Skeletal muscle tissue (tissue), 4 donors: Measurements from ENCODE around the gene CYP24A1. TPM values are rescaled to one million over a fixed set of nuclear protein-coding genes. Genes with fewer than 3 reads are reported as not detected.

ENCODE experiments used
- H3K27ac ChIP-seq: one replicate; pipeline ENCODE4 v1.7.0; 2013; ENCODE audit warnings: mild to moderate bottlenecking, low read depth, low read length, inconsistent platforms
- H3K27me3 ChIP-seq, 3 donors: one replicate each; pipeline ENCODE4 v1.7.0; 2013; ENCODE audit warnings: low read length in 3 of 3; ENCODE audit not compliant: control insufficient read depth in 3 of 3, insufficient read depth in 3 of 3
- H3K36me3 ChIP-seq, 3 donors: one replicate each; pipeline ENCODE4 v1.7.0; 2013; ENCODE audit warnings: low read length in 3 of 3; ENCODE audit not compliant: control insufficient read depth in 3 of 3, insufficient read depth in 3 of 3
- H3K4me1 ChIP-seq, 3 donors: one replicate each; pipeline ENCODE4 v1.7.0; 2013; ENCODE audit warnings: low read length in 3 of 3, mild to moderate bottlenecking in 3 of 3; ENCODE audit not compliant: control insufficient read depth in 3 of 3, insufficient read depth in 3 of 3
- H3K4me3 ChIP-seq, 3 donors: one replicate each; pipeline ENCODE4 v1.7.0; 2013; ENCODE audit warnings: low read length in 3 of 3
- H3K9ac ChIP-seq, 3 donors: one replicate each; pipeline ENCODE4 v1.7.0; 2013; ENCODE audit warnings: low read length in 3 of 3, mild to moderate bottlenecking in 3 of 3, moderate library complexity in 2 of 3, low read depth in 1 of 3
- H3K9me3 ChIP-seq, 3 donors: one replicate each; pipeline ENCODE4 v1.7.0; 2013; ENCODE audit warnings: low read length in 3 of 3; ENCODE audit not compliant: control insufficient read depth in 3 of 3
- total RNA-seq: library from RNA; depleted of rRNA; stranded (reverse); fragments of >200 nt; gene quantifications from one replicate; pipeline ENCODE4 v1.2.3, GENCODE V29; 2014
- donor health status: Osteomylitis.

CYP24A1 gene
- total RNA-seq, 1 donor from 2014 or later = 1.0 TPM

DNA sequence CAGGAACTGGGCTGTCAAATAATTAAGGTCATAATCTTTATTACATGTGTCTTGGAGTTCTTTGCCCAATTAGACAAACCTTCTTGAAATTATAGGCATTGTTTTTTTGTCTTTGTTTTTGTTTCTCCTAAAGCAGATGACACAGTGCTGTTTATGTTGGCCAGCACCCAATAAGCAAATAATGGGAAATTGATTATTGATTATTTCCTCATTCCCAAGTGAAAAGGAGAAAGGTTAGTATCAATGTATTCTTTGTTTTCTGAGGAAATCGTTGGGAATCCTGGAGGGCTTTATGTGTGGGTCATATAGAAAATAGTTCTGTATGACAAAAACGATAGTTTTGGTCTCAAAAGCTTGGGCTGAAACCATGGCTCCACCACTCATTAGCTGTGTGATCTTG lies 4.5 kb upstream of the CYP24A1 start:
- H3K9me3 ChIP-seq = no peaks in the 10 kb centered on the region
- H3K9ac ChIP-seq = no peak overlapping the region
- peaks cover 22 to 27% (median 27%) of the 10 kb centered on the region in 3 donors for H3K27me3 ChIP-seq
- H3K4me3 ChIP-seq = no peak overlapping the region
- no peak overlapping the region for H3K27ac ChIP-seq
- peaks cover 3 to 12% (median 4%) of the 10 kb centered on the region in 3 donors for H3K4me1 ChIP-seq
- no peaks in the 10 kb centered on the region for H3K36me3 ChIP-seq

GRCh38 chr20:54177378-54177777 lies 3.6 kb upstream of the CYP24A1 start:
- H3K36me3 ChIP-seq = no peaks in the 10 kb centered on the region
- peaks cover 4 to 17% (median 10%) of the 10 kb centered on the region in 3 donors for H3K4me1 ChIP-seq
- H3K9ac ChIP-seq = no peak overlapping the region
- no peak overlapping the region for H3K4me3 ChIP-seq
- peaks cover 30 to 36% (median 35%) of the 10 kb centered on the region in 3 donors for H3K27me3 ChIP-seq
- H3K27ac ChIP-seq = no peak overlapping the region
- no peaks in the 10 kb centered on the region for H3K9me3 ChIP-seq

GRCh38 chr20:54176610-54177009 lies 2.8 kb upstream of the CYP24A1 start:
- H3K27me3 ChIP-seq = peaks cover 37 to 43% (median 43%) of the 10 kb centered on the region in 3 donors
- H3K27ac ChIP-seq = no peak overlapping the region
- H3K4me1 ChIP-seq = peaks cover 4 to 17% (median 10%) of the 10 kb centered on the region in 3 donors

DNA sequence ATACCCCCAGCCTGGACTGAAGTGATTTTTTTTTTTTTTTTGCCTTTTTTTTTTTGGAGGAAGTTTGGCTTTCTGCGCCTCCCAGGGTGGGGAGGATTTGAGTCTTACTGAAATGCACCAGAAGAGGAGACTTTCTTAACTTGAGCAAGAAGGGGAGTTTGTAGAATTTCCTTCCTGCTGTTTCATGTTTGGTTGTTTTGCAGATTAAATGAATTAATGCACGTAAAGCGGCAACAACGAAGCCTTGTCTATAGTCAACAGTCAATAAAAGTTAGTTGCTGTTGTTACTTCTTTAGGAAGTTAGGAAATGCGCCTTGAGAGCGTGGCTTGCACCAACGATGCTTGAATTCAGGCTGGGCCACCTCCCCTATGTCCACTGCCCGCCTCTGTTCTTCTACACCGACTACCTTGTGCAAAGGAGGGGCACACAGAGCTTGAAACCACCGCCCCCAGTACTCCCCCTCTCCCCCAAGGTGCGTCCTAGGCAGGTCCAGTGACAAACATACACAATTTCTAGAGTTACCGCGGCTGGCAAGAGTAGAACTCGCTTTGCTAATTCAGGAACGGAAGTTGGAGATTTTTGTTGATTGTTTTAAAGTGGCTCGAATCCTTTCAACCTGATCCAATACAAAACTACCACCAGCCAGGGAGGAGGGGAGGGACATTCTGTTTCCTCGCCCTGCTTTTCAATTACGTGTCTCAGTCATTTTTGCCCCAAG lies 830 bp upstream of the CYP24A1 start:
- H3K36me3 ChIP-seq = no peaks in the 10 kb centered on the region
- H3K9ac ChIP-seq = no peak overlapping the region
- H3K27ac ChIP-seq = no peak overlapping the region
- no peaks in the 10 kb centered on the region for H3K9me3 ChIP-seq
- H3K4me1 ChIP-seq = peaks cover 4 to 17% (median 10%) of the 10 kb centered on the region in 3 donors
- H3K27me3 ChIP-seq = peaks cover 53 to 55% (median 55%) of the 10 kb centered on the region in 3 donors
- no peak overlapping the region for H3K4me3 ChIP-seq

More at GRCh38 chr20:54176610-54177009, 2.8 kb upstream of the CYP24A1 start:
- no peaks in the 10 kb centered on the region for H3K9me3 ChIP-seq
- no peak overlapping the region for H3K4me3 ChIP-seq
- H3K9ac ChIP-seq = no peak overlapping the region
- no peaks in the 10 kb centered on the region for H3K36me3 ChIP-seq

DNA sequence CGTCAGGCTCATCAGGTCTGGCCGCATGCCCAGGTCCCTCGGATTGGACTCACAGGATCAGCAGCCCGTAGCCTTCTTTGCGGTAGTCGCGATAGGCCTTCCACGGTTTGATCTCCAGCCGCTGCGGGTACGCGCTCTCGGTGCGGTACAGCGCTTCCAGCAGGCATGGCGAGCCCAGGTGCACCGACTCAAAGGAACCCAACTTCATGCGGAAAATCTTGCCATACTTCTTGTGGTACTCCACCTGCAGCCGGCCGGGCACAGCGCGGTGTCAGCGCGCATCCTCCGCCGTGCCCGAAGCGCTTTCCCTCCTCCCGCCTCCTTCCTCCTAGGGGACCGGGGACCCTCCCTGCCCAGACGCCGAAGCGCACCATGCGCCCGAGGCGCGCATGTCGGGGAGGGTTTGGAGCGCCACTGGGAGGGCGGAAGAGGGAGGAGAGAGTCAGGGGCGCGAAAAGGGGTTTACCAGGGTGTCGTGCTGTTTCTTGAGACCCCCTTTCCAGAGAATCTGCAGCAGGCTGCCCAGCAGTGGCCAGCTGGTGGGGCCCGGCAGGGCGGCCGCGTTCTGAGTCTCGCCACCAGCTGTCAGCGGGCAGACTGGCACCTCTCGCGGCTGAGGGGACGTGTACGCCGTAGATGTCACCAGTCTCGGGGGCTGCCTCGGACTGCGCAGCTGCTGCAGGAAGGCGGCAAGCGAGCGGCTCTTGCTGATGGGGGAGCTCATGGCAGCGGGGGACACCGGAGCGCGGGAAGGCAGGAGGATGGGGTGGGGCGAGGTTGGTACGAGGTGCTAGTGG lies 732 bp downstream of the CYP24A1 start:
- Histone ChIP-seq H3K27ac (no peak overlapping the region), H3K36me3 (no peaks in the 10 kb centered on the region), H3K4me1 (peaks cover 4 to 17% (median 10%) of the 10 kb centered on the region in 3 donors), H3K27me3 (peaks cover 60 to 64% (median 62%) of the 10 kb centered on the region in 3 donors), H3K9me3 (no peaks in the 10 kb centered on the region), H3K4me3 (no peak overlapping the region), H3K9ac (no peak overlapping the region)

DNA sequence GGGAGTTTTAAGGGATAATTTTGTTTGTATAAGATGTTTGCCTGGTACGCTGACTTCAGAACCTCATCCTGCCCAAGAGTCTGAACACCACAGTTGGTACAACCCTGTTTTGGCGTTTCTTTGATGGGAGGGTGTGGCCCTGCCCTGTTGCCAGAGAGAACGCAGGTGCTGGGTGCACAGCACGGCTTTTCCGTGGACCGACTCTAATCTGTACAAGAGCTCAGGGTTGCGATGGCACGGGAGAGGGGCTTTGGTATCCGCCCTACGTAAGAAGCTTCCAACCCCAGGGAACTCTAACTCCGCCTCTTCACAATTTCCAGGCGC lies 1.3 kb downstream of the CYP24A1 start:
- Histone ChIP-seq H3K4me3 (no peak overlapping the region), H3K27me3 (peaks cover 60 to 69% (median 60%) of the 10 kb centered on the region in 3 donors)

GRCh38 chr20:54170963-54171362 lies 2.8 kb downstream of the CYP24A1 start:
- peaks cover 4 to 17% (median 10%) of the 10 kb centered on the region in 3 donors for H3K4me1 ChIP-seq
- H3K9me3 ChIP-seq = no peaks in the 10 kb centered on the region
- H3K9ac ChIP-seq = no peak overlapping the region
- H3K36me3 ChIP-seq = no peaks in the 10 kb centered on the region
- peaks cover 59 to 75% (median 60%) of the 10 kb centered on the region in 3 donors for H3K27me3 ChIP-seq
- H3K4me3 ChIP-seq = no peak overlapping the region
- H3K27ac ChIP-seq = no peak overlapping the region

More for the DNA sequence above, 1.3 kb downstream of the CYP24A1 start:
- Histone ChIP-seq H3K27ac (no peak overlapping the region), H3K9me3 (no peaks in the 10 kb centered on the region), H3K9ac (no peak overlapping the region), H3K36me3 (no peaks in the 10 kb centered on the region), H3K4me1 (peaks cover 4 to 17% (median 10%) of the 10 kb centered on the region in 3 donors)

GRCh38 chr20:54170026-54170471 lies 3.7 kb downstream of the CYP24A1 start:
- H3K27ac ChIP-seq = no peak overlapping the region
- H3K9me3 ChIP-seq = no peaks in the 10 kb centered on the region
- peaks cover 4 to 17% (median 10%) of the 10 kb centered on the region in 3 donors for H3K4me1 ChIP-seq
- H3K4me3 ChIP-seq = no peak overlapping the region
- no peak overlapping the region for H3K9ac ChIP-seq
- H3K36me3 ChIP-seq = no peaks in the 10 kb centered on the region
- peaks cover 57 to 70% (median 61%) of the 10 kb centered on the region in 3 donors for H3K27me3 ChIP-seq

GRCh38 chr20:54168961-54169862 lies 4.6 kb downstream of the CYP24A1 start:
- Histone ChIP-seq H3K4me1 (peaks cover 4 to 13% (median 10%) of the 10 kb centered on the region in 3 donors), H3K36me3 (no peaks in the 10 kb centered on the region), H3K4me3 (no peak overlapping the region), H3K9me3 (no peaks in the 10 kb centered on the region), H3K27ac (no peak overlapping the region), H3K27me3 (peaks cover 48 to 63% (median 55%) of the 10 kb centered on the region in 3 donors), H3K9ac (no peak overlapping the region)
